Measurements from ENCODE around the gene CHERP.
"Not testable (repeated sequence)": the region's sequence is repeated elsewhere in the genome, so short reads cannot be mapped to it uniquely, and the experiment has no call there.

The CHERP gene

DNA sequence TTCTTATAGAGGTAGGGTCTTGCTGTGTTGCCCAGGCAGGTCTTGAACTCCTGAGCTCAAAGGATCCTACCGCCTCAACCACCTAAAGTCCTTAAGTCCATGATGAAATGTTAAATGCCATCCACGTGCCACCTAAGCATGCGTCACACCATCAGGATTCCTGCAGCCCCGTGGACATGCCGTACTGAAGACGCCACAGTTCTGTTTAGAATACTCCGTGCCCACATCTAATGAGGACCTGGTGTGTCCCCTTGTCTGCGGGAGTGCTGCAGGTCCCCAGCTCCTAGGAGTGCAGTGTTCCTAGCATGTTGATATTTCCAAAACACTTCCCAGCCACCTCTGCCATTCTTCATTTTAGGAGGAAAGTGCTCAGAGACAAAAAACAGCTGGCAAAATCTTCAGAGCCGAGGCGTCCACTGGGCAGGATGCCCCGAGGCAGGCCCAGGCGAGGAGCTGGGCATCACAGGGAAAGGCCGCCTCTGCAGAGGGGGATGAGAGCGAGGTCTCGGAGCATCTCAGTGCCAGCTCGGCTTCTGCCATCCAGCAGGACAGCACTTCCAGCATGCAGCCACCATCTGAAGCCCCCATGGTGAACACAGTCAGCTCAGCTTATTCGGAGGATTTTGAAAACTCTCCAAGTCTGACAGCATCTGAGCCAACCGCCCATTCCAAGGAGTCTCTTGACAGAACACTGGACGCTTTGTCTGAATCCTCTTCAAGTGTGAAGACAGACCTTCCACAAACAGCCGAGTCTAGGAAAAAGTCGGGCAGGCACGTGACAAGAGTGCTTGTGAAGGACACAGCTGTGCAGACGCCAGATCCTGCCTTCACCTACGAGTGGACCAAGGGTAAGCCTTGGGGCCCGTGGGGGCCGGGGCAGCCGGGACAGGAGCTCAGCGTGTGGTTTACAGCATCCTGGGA lies 32.8 kb downstream of the CHERP start:
- no peak overlapping the region for H3K9ac ChIP-seq (ENCODE audit: low read depth, low read length)
- H3K27me3 ChIP-seq (ENCODE audit: control insufficient read depth, insufficient read depth, low read length), result no peaks in the 10 kb centered on the region
- H3K9me3 ChIP-seq (ENCODE audit: control insufficient read depth, insufficient read depth, low read length), result no peaks in the 10 kb centered on the region
- no peaks in the 10 kb centered on the region for H3K4me1 ChIP-seq (ENCODE audit: control insufficient read depth, insufficient read depth, low read length)
- peaks cover 12% of the 10 kb centered on the region for H3K36me3 ChIP-seq (ENCODE audit: control insufficient read depth, insufficient read depth, low read length)
- no peak overlapping the region for H3K4me3 ChIP-seq (ENCODE audit: low read depth, low read length)

GRCh38 chr19:16508546-16508945 lies 33.7 kb downstream of the CHERP start:
- H3K9ac ChIP-seq (ENCODE audit: low read depth, low read length), result no peak overlapping the region
- H3K4me3 ChIP-seq (ENCODE audit: low read depth, low read length), result no peak overlapping the region
- no peaks in the 10 kb centered on the region for H3K4me1 ChIP-seq (ENCODE audit: control insufficient read depth, insufficient read depth, low read length)
- H3K27me3 ChIP-seq (ENCODE audit: control insufficient read depth, insufficient read depth, low read length), result no peaks in the 10 kb centered on the region
- H3K9me3 ChIP-seq (ENCODE audit: control insufficient read depth, insufficient read depth, low read length), result no peaks in the 10 kb centered on the region
- H3K36me3 ChIP-seq (ENCODE audit: control insufficient read depth, insufficient read depth, low read length), result peaks cover 12% of the 10 kb centered on the region

- no peaks in the 10 kb centered on the region for H3K9me3 ChIP-seq (ENCODE audit: control insufficient read depth, insufficient read depth, low read length)
- no peak overlapping the region for H3K9ac ChIP-seq (ENCODE audit: low read depth, low read length)
- H3K4me3 ChIP-seq (ENCODE audit: low read depth, low read length), result no peak overlapping the region
- H3K36me3 ChIP-seq (ENCODE audit: control insufficient read depth, insufficient read depth, low read length), result peaks cover 9% of the 10 kb centered on the region
- H3K27me3 ChIP-seq (ENCODE audit: control insufficient read depth, insufficient read depth, low read length), result no peaks in the 10 kb centered on the region
- no peaks in the 10 kb centered on the region for H3K4me1 ChIP-seq (ENCODE audit: control insufficient read depth, insufficient read depth, low read length)
These were observed 35.3 kb downstream of the CHERP start for GRCh38 chr19:16506961-16507360.

- not testable (repeated sequence) for H3K4me1 ChIP-seq (ENCODE audit: control insufficient read depth, insufficient read depth, low read length); H3K9ac ChIP-seq (ENCODE audit: low read depth, low read length); H3K27me3 ChIP-seq (ENCODE audit: control insufficient read depth, insufficient read depth, low read length); H3K9me3 ChIP-seq (ENCODE audit: control insufficient read depth, insufficient read depth, low read length); H3K36me3 ChIP-seq (ENCODE audit: control insufficient read depth, insufficient read depth, low read length); H3K4me3 ChIP-seq (ENCODE audit: low read depth, low read length)
These were observed 36.1 kb downstream of the CHERP start for GRCh38 chr19:16506161-16506560.

- H3K4me1 ChIP-seq (ENCODE audit: control insufficient read depth, insufficient read depth, low read length), result no peaks in the 10 kb centered on the region
- peaks cover 2% of the 10 kb centered on the region for H3K36me3 ChIP-seq (ENCODE audit: control insufficient read depth, insufficient read depth, low read length)
- no peak overlapping the region for H3K4me3 ChIP-seq (ENCODE audit: low read depth, low read length)
- H3K9me3 ChIP-seq (ENCODE audit: control insufficient read depth, insufficient read depth, low read length), result no peaks in the 10 kb centered on the region
- no peak overlapping the region for H3K9ac ChIP-seq (ENCODE audit: low read depth, low read length)
- no peaks in the 10 kb centered on the region for H3K27me3 ChIP-seq (ENCODE audit: control insufficient read depth, insufficient read depth, low read length)
These were observed 38.0 kb downstream of the CHERP start for GRCh38 chr19:16504271-16504670.

DNA sequence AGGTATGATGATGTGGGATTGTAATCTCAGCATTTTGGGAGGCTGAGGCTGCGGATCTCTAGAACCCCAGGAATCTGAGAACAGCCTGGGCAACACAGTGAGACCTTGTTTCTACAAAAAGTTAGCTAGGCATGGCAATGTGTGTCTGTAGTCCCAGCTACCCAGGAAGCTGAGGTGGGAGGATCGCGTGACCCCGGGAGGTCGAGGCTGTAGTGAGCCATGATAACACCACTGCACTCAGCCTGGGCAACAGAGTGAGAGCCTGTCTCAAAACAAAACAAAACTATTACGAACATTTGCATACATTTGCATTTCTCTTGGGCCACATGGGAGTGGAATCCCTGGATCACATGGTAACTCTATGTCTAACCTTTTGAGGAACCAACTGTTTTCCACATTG lies 44.4 kb downstream of the CHERP start:
- no peaks in the 10 kb centered on the region for H3K27me3 ChIP-seq (ENCODE audit: control insufficient read depth, insufficient read depth, low read length)
- no peaks in the 10 kb centered on the region for H3K36me3 ChIP-seq (ENCODE audit: control insufficient read depth, insufficient read depth, low read length)
- H3K9ac ChIP-seq (ENCODE audit: low read depth, low read length), result no peak overlapping the region
- H3K4me3 ChIP-seq (ENCODE audit: low read depth, low read length), result no peak overlapping the region
- no peaks in the 10 kb centered on the region for H3K9me3 ChIP-seq (ENCODE audit: control insufficient read depth, insufficient read depth, low read length)
- no peaks in the 10 kb centered on the region for H3K4me1 ChIP-seq (ENCODE audit: control insufficient read depth, insufficient read depth, low read length)

DNA sequence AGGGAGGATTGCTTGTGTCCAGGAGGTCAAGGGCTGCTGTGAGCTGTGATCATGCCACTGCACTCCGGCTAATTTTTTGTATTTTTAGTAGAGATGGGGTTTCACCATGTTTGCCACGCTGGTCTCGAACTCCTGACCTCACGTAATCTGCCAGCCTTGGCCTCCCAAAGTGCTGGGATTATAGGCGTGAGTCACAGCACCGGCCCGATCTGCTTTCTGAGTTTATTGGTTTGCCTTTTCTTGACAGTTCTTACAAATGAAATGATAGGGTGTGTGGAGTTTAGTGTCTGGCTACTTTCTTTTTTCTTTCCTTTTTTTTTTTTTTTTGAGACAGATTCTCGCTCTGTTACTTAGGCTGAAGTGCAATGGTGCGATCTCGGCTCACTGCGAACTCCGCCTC lies 45.2 kb downstream of the CHERP start:
- Histone ChIP-seq H3K9ac (ENCODE audit: low read depth, low read length) (no peak overlapping the region), H3K4me1 (ENCODE audit: control insufficient read depth, insufficient read depth, low read length) (no peaks in the 10 kb centered on the region), H3K36me3 (ENCODE audit: control insufficient read depth, insufficient read depth, low read length) (no peaks in the 10 kb centered on the region), H3K9me3 (ENCODE audit: control insufficient read depth, insufficient read depth, low read length) (no peaks in the 10 kb centered on the region), H3K27me3 (ENCODE audit: control insufficient read depth, insufficient read depth, low read length) (no peaks in the 10 kb centered on the region), H3K4me3 (ENCODE audit: low read depth, low read length) (no peak overlapping the region)

GRCh38 chr19:16496613-16496983 lies 45.6 kb downstream of the CHERP start:
- H3K36me3 ChIP-seq (ENCODE audit: control insufficient read depth, insufficient read depth, low read length), result no peaks in the 10 kb centered on the region
- no peaks in the 10 kb centered on the region for H3K27me3 ChIP-seq (ENCODE audit: control insufficient read depth, insufficient read depth, low read length)
- H3K9ac ChIP-seq (ENCODE audit: low read depth, low read length), result no peak overlapping the region
- peak overlapping the region; percentile 79 for H3K4me3 ChIP-seq (ENCODE audit: low read depth, low read length)
- H3K4me1 ChIP-seq (ENCODE audit: control insufficient read depth, insufficient read depth, low read length), result no peaks in the 10 kb centered on the region
- no peaks in the 10 kb centered on the region for H3K9me3 ChIP-seq (ENCODE audit: control insufficient read depth, insufficient read depth, low read length)

DNA sequence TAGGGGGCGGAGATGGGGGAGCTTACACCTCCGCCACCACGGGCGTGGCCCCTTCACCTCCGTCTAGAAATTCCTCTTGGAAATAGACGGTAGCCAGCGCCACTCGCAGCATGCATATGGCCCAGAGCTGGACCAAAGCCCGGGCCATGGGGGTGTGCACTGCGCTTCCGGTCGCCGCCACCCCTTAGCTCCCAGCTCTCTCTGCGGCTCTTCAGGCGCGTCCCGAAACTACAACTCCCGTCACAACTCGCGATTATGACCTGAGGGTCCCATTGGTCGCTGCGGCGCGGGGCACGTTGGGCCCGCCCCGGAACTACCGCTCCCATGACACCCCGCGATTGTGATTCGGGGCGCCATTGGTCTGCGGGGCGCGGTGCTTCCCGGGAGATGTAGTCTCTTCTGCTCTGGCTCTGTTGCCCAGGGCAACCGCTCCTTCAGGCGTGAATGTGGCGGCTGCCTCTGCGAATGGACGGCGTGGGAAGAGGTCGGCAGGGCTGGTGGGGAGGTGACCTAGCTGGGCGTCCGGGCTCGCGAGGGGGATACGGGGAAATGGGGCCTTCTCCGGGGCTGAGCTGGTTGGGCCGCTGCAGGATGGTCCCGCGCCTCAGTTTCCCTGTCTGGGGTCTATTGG lies 46.1 kb downstream of the CHERP start, which contains the start of the genes C19orf44 and CALR3:
Gene C19orf44 (plus strand): TSS at position 413 of the 631 bp plus-strand sequence. CDS start 4,399 bp downstream, outside the sequence.
Gene CALR3 (minus strand): TSS at position 186 of the 631 bp plus-strand sequence. CDS start 38 bp downstream, at position 148.
- H3K4me1 ChIP-seq (ENCODE audit: control insufficient read depth, insufficient read depth, low read length), result no peaks in the 10 kb centered on the region
- peak within 1 kb of the TSS; percentile 88 for H3K4me3 ChIP-seq (ENCODE audit: low read depth, low read length)
- peak within 1 kb of the TSS; percentile 77 for H3K9ac ChIP-seq (ENCODE audit: low read depth, low read length)
- no peaks in the 10 kb centered on the region for H3K9me3 ChIP-seq (ENCODE audit: control insufficient read depth, insufficient read depth, low read length)
- H3K27me3 ChIP-seq (ENCODE audit: control insufficient read depth, insufficient read depth, low read length), result no peaks in the 10 kb centered on the region
- no peaks in the 10 kb centered on the region for H3K36me3 ChIP-seq (ENCODE audit: control insufficient read depth, insufficient read depth, low read length)

DNA sequence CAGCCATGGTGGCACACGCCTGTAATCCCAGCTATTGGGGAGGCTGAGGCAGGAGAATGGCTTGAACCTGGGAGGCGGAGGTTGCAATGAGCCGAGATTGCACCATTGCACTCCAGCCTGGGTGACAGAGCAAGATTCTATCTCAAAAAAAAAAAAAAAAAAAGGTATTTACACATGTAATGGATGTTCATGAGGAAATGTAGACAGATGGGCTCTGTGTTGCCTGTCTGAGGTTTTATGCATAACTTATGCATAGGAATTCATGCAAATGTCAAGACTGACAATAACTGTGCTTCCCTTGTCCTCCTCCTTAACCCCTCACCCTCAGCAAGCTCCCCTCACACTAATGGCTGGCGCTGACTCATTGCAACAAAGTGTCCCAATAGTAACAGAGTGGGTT lies 55.8 kb downstream of the CHERP start:
- H3K9me3 ChIP-seq (ENCODE audit: control insufficient read depth, insufficient read depth, low read length); H3K36me3 ChIP-seq (ENCODE audit: control insufficient read depth, insufficient read depth, low read length): not testable (repeated sequence)

DNA sequence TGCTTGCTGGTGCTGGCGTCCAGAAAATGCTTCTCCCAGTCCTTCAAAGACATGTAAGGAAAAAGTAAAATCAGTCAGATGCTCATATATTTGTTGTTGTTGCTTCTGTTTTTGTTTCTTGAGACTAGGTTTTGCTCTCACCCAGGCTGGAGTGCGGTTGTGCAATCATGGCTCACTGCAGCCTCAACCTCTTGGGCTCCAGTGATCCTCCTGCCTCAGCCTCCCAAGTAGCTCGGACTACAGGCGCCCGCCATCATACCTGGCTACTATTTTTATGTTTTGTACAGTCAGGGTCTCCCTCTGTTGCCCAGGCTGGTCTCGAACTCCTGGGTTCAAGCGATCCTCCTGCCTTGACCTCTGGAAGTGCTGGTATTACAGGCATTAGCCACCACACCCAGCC lies 59.5 kb downstream of the CHERP start:
- no peak overlapping the region for H3K4me3 ChIP-seq (ENCODE audit: low read depth, low read length)
- no peaks in the 10 kb centered on the region for H3K36me3 ChIP-seq (ENCODE audit: control insufficient read depth, insufficient read depth, low read length)
- no peaks in the 10 kb centered on the region for H3K27me3 ChIP-seq (ENCODE audit: control insufficient read depth, insufficient read depth, low read length)
- H3K4me1 ChIP-seq (ENCODE audit: control insufficient read depth, insufficient read depth, low read length), result no peaks in the 10 kb centered on the region
- H3K9ac ChIP-seq (ENCODE audit: low read depth, low read length), result no peak overlapping the region
- H3K9me3 ChIP-seq (ENCODE audit: control insufficient read depth, insufficient read depth, low read length), result no peaks in the 10 kb centered on the region

More for the DNA sequence above, 55.8 kb downstream of the CHERP start:
- not testable (repeated sequence) for H3K4me1 ChIP-seq (ENCODE audit: control insufficient read depth, insufficient read depth, low read length); H3K9ac ChIP-seq (ENCODE audit: low read depth, low read length); H3K4me3 ChIP-seq (ENCODE audit: low read depth, low read length); H3K27me3 ChIP-seq (ENCODE audit: control insufficient read depth, insufficient read depth, low read length)

DNA sequence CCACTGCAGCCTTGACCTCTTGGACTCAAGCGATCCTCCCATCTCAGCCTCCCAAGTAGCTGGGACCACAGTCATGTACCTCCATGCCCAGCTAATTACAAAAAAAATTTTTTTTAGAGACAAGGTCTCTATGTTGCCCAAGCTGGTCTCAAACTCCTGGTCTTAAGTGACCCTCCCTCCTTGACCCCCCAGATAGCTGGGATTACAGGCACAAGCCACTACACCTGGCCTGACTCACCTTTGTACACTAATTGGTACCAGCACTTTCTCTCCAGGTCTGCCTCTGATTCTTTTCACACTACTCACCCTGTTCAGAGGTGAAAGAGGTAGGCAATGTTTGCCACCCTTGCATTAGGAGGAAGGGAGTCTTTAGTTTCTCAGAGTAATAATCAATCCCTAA lies 64.9 kb downstream of the CHERP start:
- Histone ChIP-seq H3K36me3 (ENCODE audit: control insufficient read depth, insufficient read depth, low read length) (no peaks in the 10 kb centered on the region), H3K4me3 (ENCODE audit: low read depth, low read length) (no peak overlapping the region), H3K4me1 (ENCODE audit: control insufficient read depth, insufficient read depth, low read length) (no peaks in the 10 kb centered on the region), H3K9ac (ENCODE audit: low read depth, low read length) (no peak overlapping the region), H3K9me3 (ENCODE audit: control insufficient read depth, insufficient read depth, low read length) (no peaks in the 10 kb centered on the region), H3K27me3 (ENCODE audit: control insufficient read depth, insufficient read depth, low read length) (no peaks in the 10 kb centered on the region)

Measured in iPS-15b (cell line).